Measurements from ENCODE around the gene OR5H1.

OR5H1 gene

DNA sequence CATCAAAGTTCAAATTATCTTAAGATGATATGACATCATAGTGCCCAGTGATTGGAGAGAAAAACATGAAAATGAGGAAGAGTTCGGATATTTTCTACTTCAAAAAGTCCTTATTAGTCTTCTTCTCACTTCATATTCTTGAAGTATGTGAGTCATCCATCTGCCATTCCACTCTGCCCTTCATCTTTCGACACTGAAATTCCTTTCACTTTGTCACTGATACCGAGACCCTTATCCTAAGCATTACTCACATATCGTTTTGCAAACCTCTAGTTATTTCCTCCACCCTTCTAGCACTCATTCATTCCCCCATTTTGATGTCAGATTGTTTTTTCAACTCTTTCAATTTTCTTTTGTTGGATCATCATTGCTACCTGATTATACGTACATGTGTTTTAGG lies 20.7 kb downstream of the OR5H1 start:
- TF ChIP-seq, protein P1, sequence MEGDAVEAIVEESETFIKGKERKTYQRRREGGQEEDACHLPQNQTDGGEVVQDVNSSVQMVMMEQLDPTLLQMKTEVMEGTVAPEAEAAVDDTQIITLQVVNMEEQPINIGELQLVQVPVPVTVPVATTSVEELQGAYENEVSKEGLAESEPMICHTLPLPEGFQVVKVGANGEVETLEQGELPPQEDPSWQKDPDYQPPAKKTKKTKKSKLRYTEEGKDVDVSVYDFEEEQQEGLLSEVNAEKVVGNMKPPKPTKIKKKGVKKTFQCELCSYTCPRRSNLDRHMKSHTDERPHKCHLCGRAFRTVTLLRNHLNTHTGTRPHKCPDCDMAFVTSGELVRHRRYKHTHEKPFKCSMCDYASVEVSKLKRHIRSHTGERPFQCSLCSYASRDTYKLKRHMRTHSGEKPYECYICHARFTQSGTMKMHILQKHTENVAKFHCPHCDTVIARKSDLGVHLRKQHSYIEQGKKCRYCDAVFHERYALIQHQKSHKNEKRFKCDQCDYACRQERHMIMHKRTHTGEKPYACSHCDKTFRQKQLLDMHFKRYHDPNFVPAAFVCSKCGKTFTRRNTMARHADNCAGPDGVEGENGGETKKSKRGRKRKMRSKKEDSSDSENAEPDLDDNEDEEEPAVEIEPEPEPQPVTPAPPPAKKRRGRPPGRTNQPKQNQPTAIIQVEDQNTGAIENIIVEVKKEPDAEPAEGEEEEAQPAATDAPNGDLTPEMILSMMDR (IDR thresholded peaks at IDR 0.05; ENCODE audit: insufficient read depth, low read depth, low read length, missing control alignments), result no peak
- DNase-seq (ENCODE audit: low read depth), result peak; percentile 12
- no peak overlapping the region for H3K4me3 ChIP-seq (ENCODE audit: low read length)

DNA sequence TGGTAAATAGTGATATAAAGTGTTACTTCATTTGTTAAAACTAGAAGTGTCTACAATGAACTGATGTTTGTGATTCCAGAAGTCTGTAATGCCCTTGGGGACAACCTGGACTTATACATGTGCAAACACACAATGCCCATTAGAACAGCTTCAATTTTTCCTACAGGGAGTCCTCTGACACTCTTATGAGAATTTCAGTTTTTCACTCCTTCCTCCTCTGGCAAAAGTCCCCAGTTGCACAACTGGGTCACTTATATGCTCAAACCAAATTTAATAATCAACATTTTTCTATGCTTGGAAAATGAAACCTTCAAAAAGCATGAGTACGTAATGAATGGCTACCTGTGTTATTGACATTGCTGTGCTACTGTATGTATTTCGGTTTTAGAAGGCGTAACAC lies 35.9 kb downstream of the OR5H1 start, which contains the start of gene OR5H15:
OR5H15 (plus strand) TSS at position 301 of the 400 bp plus-strand sequence. CDS start 2,004 bp downstream, outside the sequence.
- DNase-seq (ENCODE audit: low read depth), result no peak
- no peak within 1 kb of the TSS for H3K4me3 ChIP-seq (ENCODE audit: low read length)
- TF ChIP-seq, protein P1 (IDR thresholded peaks at IDR 0.05; ENCODE audit: insufficient read depth, low read depth, low read length, missing control alignments), result no peak

DNA sequence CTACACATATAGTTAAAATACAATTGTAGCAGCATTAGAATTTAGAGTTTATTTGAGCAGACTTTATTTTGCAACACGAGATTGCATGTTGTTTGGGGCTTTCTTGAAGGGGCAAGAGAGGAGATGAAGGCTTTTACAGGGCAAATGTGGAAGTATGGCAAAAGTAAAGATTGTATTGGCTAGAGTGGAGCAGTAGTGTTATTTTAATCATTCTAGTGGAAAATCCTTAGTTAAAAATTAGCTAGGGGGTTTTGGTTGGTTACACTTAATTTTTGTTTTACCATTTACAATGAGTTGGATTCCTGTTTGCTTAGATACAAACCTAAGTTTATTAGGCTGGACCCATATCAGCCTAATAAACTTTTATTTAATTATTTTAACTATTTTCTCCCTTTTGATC lies 40.5 kb downstream of the OR5H1 start:
- H3K4me3 ChIP-seq (ENCODE audit: low read length), result no peak overlapping the region
- DNase-seq (ENCODE audit: low read depth), result no peak
- TF ChIP-seq, protein P1 (IDR thresholded peaks at IDR 0.05; ENCODE audit: insufficient read depth, low read depth, low read length, missing control alignments), result no peak

DNA sequence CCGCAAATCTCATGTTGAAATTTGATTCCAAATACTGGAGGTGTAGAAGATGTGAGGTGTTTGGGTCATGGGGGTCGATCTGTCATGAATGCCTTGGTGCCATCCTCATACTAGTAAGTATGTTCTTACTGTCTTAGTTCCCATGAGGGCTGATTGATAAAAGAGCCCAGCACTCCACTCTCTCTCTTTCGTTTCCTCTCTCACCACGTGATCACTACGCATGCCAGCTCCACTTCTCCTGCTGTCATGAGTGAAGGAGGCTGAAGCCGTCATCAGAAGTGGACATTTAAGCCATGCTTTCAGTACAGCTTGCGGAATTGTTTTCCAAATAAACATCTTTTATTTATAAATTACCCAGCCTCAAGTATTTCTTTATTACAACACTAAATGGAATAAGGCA lies 42.1 kb downstream of the OR5H1 start:
- H3K4me3 ChIP-seq (ENCODE audit: low read length), result no peak overlapping the region
- DNase-seq (ENCODE audit: low read depth), result no peak
- TF ChIP-seq, protein P1 (IDR thresholded peaks at IDR 0.05; ENCODE audit: insufficient read depth, low read depth, low read length, missing control alignments), result no peak

DNA sequence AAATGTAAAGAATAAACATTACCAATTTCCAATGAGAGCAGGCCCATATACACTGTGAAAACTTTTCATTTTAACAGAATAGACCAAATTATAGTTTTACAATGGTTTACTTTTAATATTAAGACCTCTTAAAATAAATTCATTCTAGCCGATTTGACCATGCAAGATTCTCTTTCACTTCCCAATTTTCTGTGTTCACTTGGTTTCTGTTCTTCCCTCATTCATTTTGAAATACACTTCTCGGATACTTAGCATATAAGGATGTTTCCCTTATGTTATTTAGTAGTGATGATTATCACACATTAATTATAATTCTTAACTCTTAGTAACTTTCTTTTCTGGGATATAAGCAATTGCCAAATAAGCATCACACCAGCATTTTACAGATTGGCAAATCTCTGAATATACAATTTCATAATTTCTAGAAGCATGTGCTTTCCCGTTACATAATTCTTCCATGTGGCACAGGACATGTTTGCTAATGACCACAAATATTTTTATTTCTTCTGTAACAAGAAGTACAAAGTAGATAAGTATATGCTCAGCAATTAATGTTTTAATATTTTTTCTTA lies 49.9 kb downstream of the OR5H1 start:
- TF ChIP-seq, protein P1 (IDR thresholded peaks at IDR 0.05; ENCODE audit: insufficient read depth, low read depth, low read length, missing control alignments), result no peak
- no peak for DNase-seq (ENCODE audit: low read depth)
- no peak overlapping the region for H3K4me3 ChIP-seq (ENCODE audit: low read length)

DNA sequence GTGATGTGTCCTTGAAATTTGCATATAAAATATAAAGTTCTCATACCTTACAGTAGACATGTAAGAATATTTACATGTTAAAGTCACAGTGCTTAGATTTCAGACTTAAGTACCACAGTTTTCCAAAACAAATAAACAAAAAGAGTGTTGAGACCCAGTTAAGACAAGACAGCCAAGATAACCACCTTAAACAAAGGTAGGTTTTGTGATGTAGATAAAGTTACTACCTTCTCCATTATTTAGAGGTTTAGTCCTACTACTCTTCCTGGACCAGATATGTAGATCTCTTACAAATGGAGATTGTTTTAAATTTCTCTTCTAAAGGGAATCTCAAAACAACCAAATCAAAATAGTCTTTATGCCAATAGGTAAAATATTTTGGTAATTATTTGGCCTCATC lies 51.7 kb downstream of the OR5H1 start:
- no peak for DNase-seq (ENCODE audit: low read depth)
- TF ChIP-seq, protein P1 (IDR thresholded peaks at IDR 0.05; ENCODE audit: insufficient read depth, low read depth, low read length, missing control alignments), result no peak
- no peak overlapping the region for H3K4me3 ChIP-seq (ENCODE audit: low read length)

DNA sequence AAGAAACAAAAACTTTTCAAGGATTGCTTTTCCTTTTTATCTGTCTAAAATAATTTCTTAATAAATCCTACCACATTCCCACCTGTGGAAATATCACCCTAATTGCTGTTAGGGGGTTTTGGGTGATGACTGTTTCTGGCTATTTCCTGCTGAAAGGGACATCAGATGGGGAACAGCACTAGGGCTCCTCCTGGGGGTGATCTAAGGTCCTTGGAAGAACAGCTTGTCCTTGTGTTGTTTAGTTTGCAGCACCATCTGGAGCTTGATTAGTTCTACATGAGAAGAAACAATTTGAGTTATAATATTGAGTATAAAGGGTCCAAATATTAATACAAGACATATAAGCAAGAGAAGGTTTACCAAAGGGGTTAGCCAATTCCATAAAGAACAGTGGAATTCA lies 54.7 kb downstream of the OR5H1 start:
- no peak for DNase-seq (ENCODE audit: low read depth)
- no peak overlapping the region for H3K4me3 ChIP-seq (ENCODE audit: low read length)
- TF ChIP-seq, protein P1 (IDR thresholded peaks at IDR 0.05; ENCODE audit: insufficient read depth, low read depth, low read length, missing control alignments), result no peak

All from epithelial cell of esophagus (primary cell).